IPS-NIHi7 (cell line): ENCODE data around the gene LLPH.
"Not testable (repeated sequence)": the region's sequence is repeated elsewhere in the genome, so short reads cannot be mapped to it uniquely, and the experiment has no call there.

ENCODE experiments used
- DNase-seq: peaks from one replicate; pipeline ENCODE4 v3.0.0; 2012; ENCODE audit warnings: mixed read lengths; ENCODE audit errors: extremely low spot score

Gene LLPH

GRCh38 chr12:66130267-66131066 is at the start of gene LLPH:
TSS of gene LLPH (minus strand) at chr12:66130750. CDS start at chr12:66129106, 1,644 bp downstream.
- DNase-seq, result peak; percentile 91

GRCh38 chr12:66176105-66176900 is 45.8 kb upstream of the LLPH start:
- no peak for DNase-seq

GRCh38 chr12:66174391-66175325 is 44.1 kb upstream of the LLPH start:
- not testable (repeated sequence) for DNase-seq

- no peak for DNase-seq
Measured at GRCh38 chr12:66170606-66171005, 40.1 kb upstream of the LLPH start.

- DNase-seq, result peak; percentile 92
Measured at GRCh38 chr12:66169221-66170170, 38.9 kb upstream of the LLPH start, which contains the start of gene TMBIM4. TSS of gene TMBIM4 (minus strand) at chr12:66169996. CDS start at chr12:66169951, 45 bp downstream.

- DNase-seq, result no peak
Measured at GRCh38 chr12:66168410-66168809, 37.9 kb upstream of the LLPH start.

GRCh38 chr12:66166561-66166960 is 36.0 kb upstream of the LLPH start:
- DNase-seq, result no peak

- no peak for DNase-seq
Measured at GRCh38 chr12:66165141-66165540, 34.6 kb upstream of the LLPH start.

GRCh38 chr12:66164349-66164821 is 33.8 kb upstream of the LLPH start:
- DNase-seq, result no peak

GRCh38 chr12:66163289-66163688 is 32.7 kb upstream of the LLPH start:
- DNase-seq, result no peak

GRCh38 chr12:66162701-66163100 is 32.2 kb upstream of the LLPH start:
- no peak for DNase-seq

GRCh38 chr12:66160704-66161103 is 30.2 kb upstream of the LLPH start:
- DNase-seq, result no peak

GRCh38 chr12:66159123-66159522 is 28.6 kb upstream of the LLPH start:
- no peak for DNase-seq

- no peak for DNase-seq
Measured at GRCh38 chr12:66156654-66157053, 26.1 kb upstream of the LLPH start.

GRCh38 chr12:66154776-66155175 is 24.2 kb upstream of the LLPH start:
- DNase-seq, result no peak

- DNase-seq, result no peak
Measured at GRCh38 chr12:66152732-66153131, 22.2 kb upstream of the LLPH start.

GRCh38 chr12:66149702-66150398 is 19.3 kb upstream of the LLPH start:
- no peak for DNase-seq

GRCh38 chr12:66144791-66145754 is 14.5 kb upstream of the LLPH start:
- DNase-seq, result peak; percentile 61

- DNase-seq, result no peak
Measured at GRCh38 chr12:66143868-66144267, 13.3 kb upstream of the LLPH start.
